ENCODE data around the gene NR2E1.

DNA sequence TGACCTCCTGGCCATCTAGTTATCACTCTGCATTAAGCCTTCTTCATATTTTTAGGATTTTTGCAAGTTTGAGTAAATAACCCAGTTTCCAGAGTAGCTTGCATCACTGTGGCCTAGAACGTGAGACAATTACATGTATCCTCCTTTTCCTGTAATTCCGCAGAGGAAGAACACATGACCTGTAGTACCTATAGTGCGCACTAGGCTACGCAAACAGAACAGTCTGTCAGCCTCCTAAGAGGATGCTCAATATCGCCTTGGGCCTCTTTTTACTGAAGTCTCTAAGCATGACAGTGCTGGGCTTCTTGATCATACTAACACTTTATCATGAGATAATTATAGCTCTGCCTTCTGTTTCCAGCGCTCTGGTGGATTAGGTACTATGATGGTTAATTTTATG lies 20.2 kb upstream of the NR2E1 start:
- TF ChIP-seq, protein P1, sequence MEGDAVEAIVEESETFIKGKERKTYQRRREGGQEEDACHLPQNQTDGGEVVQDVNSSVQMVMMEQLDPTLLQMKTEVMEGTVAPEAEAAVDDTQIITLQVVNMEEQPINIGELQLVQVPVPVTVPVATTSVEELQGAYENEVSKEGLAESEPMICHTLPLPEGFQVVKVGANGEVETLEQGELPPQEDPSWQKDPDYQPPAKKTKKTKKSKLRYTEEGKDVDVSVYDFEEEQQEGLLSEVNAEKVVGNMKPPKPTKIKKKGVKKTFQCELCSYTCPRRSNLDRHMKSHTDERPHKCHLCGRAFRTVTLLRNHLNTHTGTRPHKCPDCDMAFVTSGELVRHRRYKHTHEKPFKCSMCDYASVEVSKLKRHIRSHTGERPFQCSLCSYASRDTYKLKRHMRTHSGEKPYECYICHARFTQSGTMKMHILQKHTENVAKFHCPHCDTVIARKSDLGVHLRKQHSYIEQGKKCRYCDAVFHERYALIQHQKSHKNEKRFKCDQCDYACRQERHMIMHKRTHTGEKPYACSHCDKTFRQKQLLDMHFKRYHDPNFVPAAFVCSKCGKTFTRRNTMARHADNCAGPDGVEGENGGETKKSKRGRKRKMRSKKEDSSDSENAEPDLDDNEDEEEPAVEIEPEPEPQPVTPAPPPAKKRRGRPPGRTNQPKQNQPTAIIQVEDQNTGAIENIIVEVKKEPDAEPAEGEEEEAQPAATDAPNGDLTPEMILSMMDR (IDR thresholded peaks at IDR 0.05; ENCODE audit: low read length): no peak
- no peak for TF ChIP-seq EZH2 (IDR thresholded peaks at IDR 0.05; ENCODE audit: borderline replicate concordance, low read length)

All from OCI-LY1 (cell line).